ENCODE results near the gene PKD1. TPM values are rescaled to one million over a fixed set of nuclear protein-coding genes. Genes with fewer than 3 reads are reported as not detected.

Gene PKD1
- total and polyA plus RNA-seq, 2 donors (not counting 1 experiment from before 2014, with no cell fraction given), result 100 to 116 TPM

DNA sequence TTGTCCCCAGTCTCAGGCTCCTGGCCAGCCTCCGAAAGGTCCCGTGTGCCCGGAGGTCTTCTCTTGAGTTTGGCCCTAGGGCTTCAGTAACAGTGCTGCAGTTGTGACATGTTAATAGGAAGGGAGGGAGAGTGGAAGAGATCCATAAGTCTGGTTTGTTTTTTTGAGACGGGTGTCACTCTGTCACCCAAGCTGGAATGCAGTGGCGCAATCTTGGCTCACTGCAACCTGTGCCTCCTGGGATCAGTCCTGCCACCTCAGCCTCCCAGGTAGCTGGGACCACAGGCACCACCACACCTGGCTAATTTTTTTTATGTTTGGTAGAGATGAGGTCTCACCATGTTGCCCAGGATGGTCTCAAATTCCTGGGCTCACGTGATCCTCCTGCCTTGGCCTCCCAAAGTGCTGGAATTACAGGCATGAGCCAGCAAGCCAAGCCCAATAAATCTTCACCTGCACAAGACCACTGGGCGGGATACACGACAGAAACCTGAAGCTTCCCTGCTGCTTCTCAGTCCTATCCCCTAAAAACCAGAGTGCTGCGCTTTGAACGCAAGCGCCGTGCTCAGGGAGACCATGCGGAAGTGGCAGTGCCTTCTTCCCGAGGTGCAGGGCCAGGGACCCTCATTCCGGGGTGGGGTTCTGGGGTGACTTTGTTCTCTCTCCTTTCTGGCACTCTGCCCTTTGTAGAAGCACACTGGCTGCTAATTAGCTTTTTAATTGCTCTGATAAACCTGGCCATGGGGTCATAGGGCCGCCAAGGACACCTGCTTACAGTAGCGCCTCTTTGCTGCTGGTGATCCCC is 30.8 kb upstream of the PKD1 start:
- H4K20me1 ChIP-seq (ENCODE audit: control insufficient read depth, insufficient read depth, low read length, poor library complexity, severe bottlenecking), result peaks cover 36% of the 10 kb centered on the region
- H3K27me3 ChIP-seq (replicated peaks in 1 of 4; ENCODE audit: control extremely low read depth in 1 of 4, control insufficient read depth in 3 of 4, insufficient read depth in 4 of 4, low read length in 3 of 4), result no peaks in the 10 kb centered on the region
- H3K4me3 ChIP-seq (ENCODE audit: control extremely low read depth in 1 of 5, extremely low read depth in 1 of 5, insufficient read depth in 1 of 5, low read depth in 2 of 5, low read length in 4 of 5), result no peak overlapping the region
- H3K27ac Mint-ChIP-seq, result no peak overlapping the region
- 99% methylated on average over 16 of the region's 17 CpGs for WGBS (ENCODE audit: insufficient coverage)
- ATAC-seq (ENCODE audit: low read depth) (no peak), DNase-seq (no peak)
- no peaks in the 10 kb centered on the region for H3K9me3 Mint-ChIP-seq (ENCODE audit: insufficient read depth)
- intact Hi-C loops (cut with micrococcal nuclease), result no loop called here
- no peaks in the 10 kb centered on the region for H3K27me3 Mint-ChIP-seq
- H3K27ac ChIP-seq (ENCODE audit: low read length in 2 of 2), result no peak overlapping the region
- no peak overlapping the region for H3K4me3 Mint-ChIP-seq
- peaks cover 60% of the 10 kb centered on the region for H3K79me2 ChIP-seq (ENCODE audit: control insufficient read depth, insufficient read depth, low read length)
- no peaks in the 10 kb centered on the region for H3K4me1 Mint-ChIP-seq
- no peak overlapping the region for H3K9ac ChIP-seq (ENCODE audit: low read length)
- ChIA-PET CTCF (no interaction called here), POLR2A (no interaction called here)
- no peak overlapping the region for H2AFZ ChIP-seq (ENCODE audit: insufficient read depth, low read depth, low read length, poor library complexity, severe bottlenecking)
- TF ChIP-seq EZH2 (IDR thresholded peaks at IDR 0.05; ENCODE audit: borderline replicate concordance, insufficient read depth, low read depth, low read length, poor library complexity, severe bottlenecking), result no peak
- TF ChIP-seq, protein P1, sequence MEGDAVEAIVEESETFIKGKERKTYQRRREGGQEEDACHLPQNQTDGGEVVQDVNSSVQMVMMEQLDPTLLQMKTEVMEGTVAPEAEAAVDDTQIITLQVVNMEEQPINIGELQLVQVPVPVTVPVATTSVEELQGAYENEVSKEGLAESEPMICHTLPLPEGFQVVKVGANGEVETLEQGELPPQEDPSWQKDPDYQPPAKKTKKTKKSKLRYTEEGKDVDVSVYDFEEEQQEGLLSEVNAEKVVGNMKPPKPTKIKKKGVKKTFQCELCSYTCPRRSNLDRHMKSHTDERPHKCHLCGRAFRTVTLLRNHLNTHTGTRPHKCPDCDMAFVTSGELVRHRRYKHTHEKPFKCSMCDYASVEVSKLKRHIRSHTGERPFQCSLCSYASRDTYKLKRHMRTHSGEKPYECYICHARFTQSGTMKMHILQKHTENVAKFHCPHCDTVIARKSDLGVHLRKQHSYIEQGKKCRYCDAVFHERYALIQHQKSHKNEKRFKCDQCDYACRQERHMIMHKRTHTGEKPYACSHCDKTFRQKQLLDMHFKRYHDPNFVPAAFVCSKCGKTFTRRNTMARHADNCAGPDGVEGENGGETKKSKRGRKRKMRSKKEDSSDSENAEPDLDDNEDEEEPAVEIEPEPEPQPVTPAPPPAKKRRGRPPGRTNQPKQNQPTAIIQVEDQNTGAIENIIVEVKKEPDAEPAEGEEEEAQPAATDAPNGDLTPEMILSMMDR (IDR thresholded peaks at IDR 0.05), result no peak
- peaks cover 0 to 3% of the 10 kb centered on the region in 2 donors for H3K4me1 ChIP-seq (ENCODE audit: control insufficient read depth in 2 of 2, insufficient read depth in 2 of 2, low read length in 2 of 2)
- H3K4me2 ChIP-seq (replicated peaks; ENCODE audit: low read depth, low read length, poor library complexity, severe bottlenecking), result no peak overlapping the region
- H3K36me3 ChIP-seq (replicated peaks in 1 of 2; ENCODE audit: control extremely low read depth in 1 of 2, control insufficient read depth in 1 of 2, extremely low read depth in 1 of 2, insufficient read depth in 2 of 2, low read length in 1 of 2), result peaks cover 0 to 26% of the 10 kb centered on the region in 2 experiments
- peaks cover 0 to 14% (median 0%) of the 10 kb centered on the region in 3 donors for H3K9me3 ChIP-seq (ENCODE audit: control extremely low read depth in 1 of 3, control insufficient read depth in 2 of 3, insufficient read depth in 1 of 3, low read length in 2 of 3)

DNA sequence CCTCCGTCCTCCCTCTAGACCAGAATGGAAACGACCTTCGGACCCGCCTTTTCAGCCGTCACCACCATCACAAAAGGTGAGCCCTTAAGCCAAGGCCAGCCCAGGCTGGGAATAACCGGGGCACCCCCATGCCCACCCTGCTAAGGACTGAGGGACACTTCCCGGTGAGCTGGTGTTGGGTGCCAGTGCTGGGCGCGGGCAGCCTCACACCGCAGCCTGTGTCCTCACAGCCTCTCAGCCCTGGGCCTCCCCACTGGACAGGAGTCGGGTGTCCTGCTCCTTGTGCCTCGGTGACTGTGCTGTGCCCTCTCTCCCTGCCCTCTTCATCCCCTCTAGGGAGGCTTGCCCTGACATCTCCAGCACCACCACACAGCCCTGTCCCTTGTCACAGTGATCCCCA is 30.2 kb upstream of the PKD1 start:
- no peak for ATAC-seq (ENCODE audit: low read depth)
- Histone ChIP-seq H3K36me3 (replicated peaks in 1 of 2; ENCODE audit: control extremely low read depth in 1 of 2, control insufficient read depth in 1 of 2, extremely low read depth in 1 of 2, insufficient read depth in 2 of 2, low read length in 1 of 2) (peaks cover 0 to 26% of the 10 kb centered on the region in 2 experiments), H4K20me1 (ENCODE audit: control insufficient read depth, insufficient read depth, low read length, poor library complexity, severe bottlenecking) (peaks cover 41% of the 10 kb centered on the region), H3K4me3 (ENCODE audit: control extremely low read depth in 1 of 5, extremely low read depth in 1 of 5, insufficient read depth in 1 of 5, low read depth in 2 of 5, low read length in 4 of 5) (no peak overlapping the region), H3K27me3 (replicated peaks in 1 of 4; ENCODE audit: control extremely low read depth in 1 of 4, control insufficient read depth in 3 of 4, insufficient read depth in 4 of 4, low read length in 3 of 4) (no peaks in the 10 kb centered on the region), H2AFZ (ENCODE audit: insufficient read depth, low read depth, low read length, poor library complexity, severe bottlenecking) (no peak overlapping the region), H3K9ac (ENCODE audit: low read length) (no peak overlapping the region), H3K79me2 (ENCODE audit: control insufficient read depth, insufficient read depth, low read length) (peaks cover 66% of the 10 kb centered on the region), H3K27ac (ENCODE audit: low read length in 2 of 2) (no peak overlapping the region), H3K4me1 (ENCODE audit: control insufficient read depth in 2 of 2, insufficient read depth in 2 of 2, low read length in 2 of 2) (peaks cover 0 to 4% of the 10 kb centered on the region in 2 donors), H3K4me2 (replicated peaks; ENCODE audit: low read depth, low read length, poor library complexity, severe bottlenecking) (no peak overlapping the region), H3K9me3 (ENCODE audit: control extremely low read depth in 1 of 3, control insufficient read depth in 2 of 3, insufficient read depth in 1 of 3, low read length in 2 of 3) (peaks cover 0 to 14% (median 0%) of the 10 kb centered on the region in 3 donors)
- H3K9me3 Mint-ChIP-seq (ENCODE audit: insufficient read depth), result no peaks in the 10 kb centered on the region
- TF ChIP-seq EZH2 (IDR thresholded peaks at IDR 0.05; ENCODE audit: borderline replicate concordance, insufficient read depth, low read depth, low read length, poor library complexity, severe bottlenecking), result no peak
- TF ChIP-seq, protein P1 (IDR thresholded peaks at IDR 0.05), result no peak
- intact Hi-C loops (cut with micrococcal nuclease), result no loop called here
- H3K27ac Mint-ChIP-seq, result no peak overlapping the region
- DNase-seq, result no peak
- 98% methylated on average over 12 of the region's 12 CpGs for WGBS (ENCODE audit: insufficient coverage)
- no peak overlapping the region for H3K4me3 Mint-ChIP-seq
- CTCF ChIA-PET, result no interaction called here
- H3K27me3 Mint-ChIP-seq, result no peaks in the 10 kb centered on the region
- peaks cover 2% of the 10 kb centered on the region for H3K4me1 Mint-ChIP-seq
- POLR2A ChIA-PET, result no interaction called here

Data from B cell (primary cell).